GM19099 (cell line): ENCODE data around the gene CXCL6.

Source experiments
- POLR2A ChIP-seq: IDR thresholded peaks from 3 replicates; pipeline ENCODE4 v1.6.1; 2011; ENCODE audit warnings: low read depth; ENCODE audit not compliant: insufficient read length; ENCODE audit errors: extremely low read depth

The CXCL6 gene

GRCh38 chr4:73853246-73853704 is 16.8 kb downstream of the CXCL6 start, which contains the start of gene PF4V1:
PF4V1 (plus strand) TSS chr4:73853296; CDS start chr4:73853363, 67 bp downstream.
- TF ChIP-seq POLR2A = no peak

- TF ChIP-seq POLR2A = no peak
Measured at GRCh38 chr4:73853718-73854473, 17.4 kb downstream of the CXCL6 start.

- TF ChIP-seq POLR2A = no peak
Measured at GRCh38 chr4:73855406-73855805, 18.9 kb downstream of the CXCL6 start.

GRCh38 chr4:73856518-73856917 is 20.0 kb downstream of the CXCL6 start:
- no peak for TF ChIP-seq POLR2A

- TF ChIP-seq POLR2A = no peak
Measured at GRCh38 chr4:73859614-73860088, 23.2 kb downstream of the CXCL6 start.

GRCh38 chr4:73860181-73860580 is 23.7 kb downstream of the CXCL6 start:
- TF ChIP-seq POLR2A = no peak

- no peak for TF ChIP-seq POLR2A
Measured at GRCh38 chr4:73860917-73861316, 24.4 kb downstream of the CXCL6 start.

- TF ChIP-seq POLR2A = no peak
Measured at GRCh38 chr4:73862322-73862721, 25.8 kb downstream of the CXCL6 start.

GRCh38 chr4:73864365-73864764 is 27.9 kb downstream of the CXCL6 start:
- no peak for TF ChIP-seq POLR2A

GRCh38 chr4:73864961-73865360 is 28.5 kb downstream of the CXCL6 start:
- no peak for TF ChIP-seq POLR2A

GRCh38 chr4:73865431-73866096 is 29.1 kb downstream of the CXCL6 start:
- TF ChIP-seq POLR2A = no peak

- no peak for TF ChIP-seq POLR2A
Measured at GRCh38 chr4:73866246-73866645, 29.8 kb downstream of the CXCL6 start.

- no peak for TF ChIP-seq POLR2A
Measured at GRCh38 chr4:73867783-73868182, 31.3 kb downstream of the CXCL6 start.

GRCh38 chr4:73868206-73869129 is 32.0 kb downstream of the CXCL6 start:
- no peak for TF ChIP-seq POLR2A
